H1 (cell line): ENCODE results near the gene ISG15. TPM values are rescaled to one million over a fixed set of nuclear protein-coding genes. Genes with fewer than 3 reads are reported as not detected.

Experiments
- CTCF ChIA-PET: fragments of 300-600 bp; sonication (Branson Sonifier 250); formaldehyde crosslinking; loops from one replicate; lab custom pipeline; 2021; ENCODE audit not compliant: partially characterized antibody; lab: Charles Lee
- POLR2A ChIA-PET: fragments of 300-600 bp; sonication (Branson Sonifier 250); formaldehyde crosslinking; loops from one replicate; lab custom pipeline; 2021; ENCODE audit warnings: inconsistent platforms; ENCODE audit not compliant: partially characterized antibody; lab: Charles Lee
- DNase-seq, 2 experiments: peaks; one replicate each; pipeline versions ENCODE4 v3.0.0 to v3.0.0-alpha.2; 2010 to 2022; ENCODE audit warnings: low spot score in 2 of 2, low read depth in 1 of 2, mixed read lengths in 1 of 2
- FAIRE-seq: peaks from 2 replicates; lab custom pipeline; 2011; peaks lifted over from hg19 to GRCh38; lab: Jason Lieb, UNC
- H2AFZ ChIP-seq: 2 replicates; pipeline ENCODE4 v1.8.1; 2012; ENCODE audit warnings: low read length, inconsistent platforms
- H2AK5ac ChIP-seq: 2 replicates; pipeline ENCODE4 v1.6.1; 2013; ENCODE audit warnings: low read depth, low read length
- H2BK120ac ChIP-seq: replicated peaks from 2 replicates; pipeline ENCODE3; 2013; ENCODE audit warnings: low read depth, low read length, inconsistent platforms
- H2BK12ac ChIP-seq: 2 replicates; pipeline ENCODE4 v1.6.1; 2013; ENCODE audit warnings: low read depth, low read length
- H2BK15ac ChIP-seq: 2 replicates; pipeline ENCODE4 v1.6.1; 2013; ENCODE audit warnings: low read length
- H2BK20ac ChIP-seq: 2 replicates; pipeline ENCODE4 v1.6.1; 2013; ENCODE audit warnings: low read length
- H2BK5ac ChIP-seq: 2 replicates; pipeline ENCODE4 v1.6.1; 2013; ENCODE audit warnings: low read depth, low read length
- H3K14ac ChIP-seq: 2 replicates; pipeline ENCODE4 v1.6.1; 2013; ENCODE audit warnings: inconsistent platforms; ENCODE audit not compliant: insufficient read length
- H3K18ac ChIP-seq: 2 replicates; pipeline ENCODE4 v1.6.1; 2013; ENCODE audit warnings: low read length; ENCODE audit errors: extremely low read depth
- H3K23ac ChIP-seq: 2 replicates; pipeline ENCODE4 v1.6.1; 2013; ENCODE audit warnings: inconsistent platforms; ENCODE audit not compliant: insufficient read length
- H3K23me2 ChIP-seq: 2 replicates; pipeline ENCODE4 v1.6.1; 2013; ENCODE audit warnings: low read depth, low read length
- H3K27ac ChIP-seq: 2 replicates; pipeline ENCODE4 v1.6.1; 2011; ENCODE audit warnings: low read depth, low read length, inconsistent platforms
- H3K27me3 ChIP-seq, 4 experiments: replicated peaks in 1 of 4; 1 replicate in 1 of 4; 2 replicates in 3 of 4; pipeline versions ENCODE4 v1.6.1 to v1.8.1; 2011 to 2013; ENCODE audit warnings: low read length in 3 of 4, mild to moderate bottlenecking in 3 of 4, inconsistent platforms in 2 of 4, mixed read lengths in 2 of 4, moderate library complexity in 1 of 4; ENCODE audit not compliant: control insufficient read depth in 3 of 4, insufficient read depth in 3 of 4; ENCODE audit errors: extremely low read depth in 1 of 4
- H3K36me3 ChIP-seq, 4 experiments: 2 replicates each; pipeline versions ENCODE4 v1.6.1 to v1.8.1; 2011 to 2013; ENCODE audit warnings: mild to moderate bottlenecking in 4 of 4, low read length in 3 of 4, moderate library complexity in 2 of 4, control low read depth in 1 of 4, inconsistent platforms in 1 of 4; ENCODE audit not compliant: insufficient read depth in 4 of 4, control insufficient read depth in 2 of 4
- H3K4ac ChIP-seq: replicated peaks from 2 replicates; pipeline ENCODE3; 2013; ENCODE audit warnings: low read length, low read depth, mixed read lengths, inconsistent platforms; ENCODE audit not compliant: insufficient read length
- H3K4me1 ChIP-seq, 4 experiments: replicated peaks in 1 of 4; 1 replicate in 1 of 4; 2 replicates in 3 of 4; pipeline versions ENCODE4 v1.6.1 to v1.8.1; 2011 to 2013; ENCODE audit warnings: low read length in 3 of 4, inconsistent platforms in 2 of 4, mixed read lengths in 1 of 4; ENCODE audit not compliant: insufficient read depth in 4 of 4, control insufficient read depth in 3 of 4
- H3K4me2 ChIP-seq, 2 experiments: 2 replicates each; pipeline versions ENCODE4 v1.6.1 to v1.8.1; 2011 to 2013; ENCODE audit warnings: low read depth in 2 of 2, low read length in 2 of 2, control low read depth in 1 of 2, inconsistent platforms in 1 of 2, mild to moderate bottlenecking in 1 of 2; ENCODE audit not compliant: insufficient read depth in 1 of 2
- H3K4me3 ChIP-seq, 4 experiments: fragments of 200-600, 300-600 bp in 1 of 4; sonication (generic), shearing (Covaris generic), sonication (Bioruptor Twin) in 1 of 4; 2 replicates each; pipeline versions ENCODE4 v1.5.1 to v1.8.1; 2011 to 2016; ENCODE audit warnings: low read length in 4 of 4, low read depth in 3 of 4, control low read depth in 2 of 4, inconsistent platforms in 2 of 4, mild to moderate bottlenecking in 2 of 4, mixed read lengths in 1 of 4, moderate library complexity in 1 of 4; ENCODE audit not compliant: insufficient read depth in 2 of 4; ENCODE audit errors: extremely low read depth in 1 of 4
- H3K56ac ChIP-seq: replicated peaks from 2 replicates; pipeline ENCODE3; 2013; ENCODE audit warnings: low read depth, mild to moderate bottlenecking, mixed read lengths, low read length, inconsistent platforms; ENCODE audit not compliant: insufficient read length
- H3K79me1 ChIP-seq: 2 replicates; pipeline ENCODE4 v1.6.1; 2013; ENCODE audit warnings: low read depth, low read length, control low read depth
- H3K79me2 ChIP-seq, 2 experiments: 2 replicates each; pipeline versions ENCODE4 v1.6.1 to v1.8.1; 2012 to 2013; ENCODE audit warnings: low read length in 2 of 2, mild to moderate bottlenecking in 2 of 2, inconsistent platforms in 1 of 2; ENCODE audit not compliant: insufficient read depth in 2 of 2, control insufficient read depth in 1 of 2
- H3K9ac ChIP-seq, 4 experiments: replicated peaks in 1 of 4; 1 replicate in 1 of 4; 2 replicates in 3 of 4; pipeline versions ENCODE4 v1.6.1 to v1.8.1; 2011 to 2013; ENCODE audit warnings: low read depth in 3 of 4, low read length in 3 of 4, control low read depth in 2 of 4, mild to moderate bottlenecking in 2 of 4, moderate library complexity in 2 of 4, inconsistent platforms in 1 of 4; ENCODE audit errors: extremely low read depth in 1 of 4
- H3K9me3 ChIP-seq, 2 experiments: 2 replicates each; pipeline versions ENCODE4 v1.6.1 to v1.8.1; 2012 to 2013; ENCODE audit warnings: mild to moderate bottlenecking in 2 of 2, moderate library complexity in 2 of 2, control low read depth in 1 of 2, inconsistent platforms in 1 of 2, low read depth in 1 of 2, low read length in 1 of 2, mixed read lengths in 1 of 2; ENCODE audit not compliant: insufficient read depth in 2 of 2
- H4K20me1 ChIP-seq, 2 experiments: replicated peaks in 1 of 2; 2 replicates each; pipeline versions ENCODE3 to v1.8.1; 2011 to 2013; ENCODE audit warnings: inconsistent platforms in 2 of 2, low read length in 2 of 2, mild to moderate bottlenecking in 1 of 2; ENCODE audit not compliant: insufficient read depth in 2 of 2, control insufficient read depth in 1 of 2
- H4K5ac ChIP-seq: 2 replicates; pipeline ENCODE4 v1.6.1; 2013; ENCODE audit warnings: low read length, low read depth, mixed read lengths, inconsistent platforms; ENCODE audit not compliant: insufficient read length
- H4K8ac ChIP-seq: 2 replicates; pipeline ENCODE4 v1.8.0; 2013; ENCODE audit warnings: mild to moderate bottlenecking, moderate library complexity, low read length, inconsistent platforms; ENCODE audit not compliant: insufficient read depth; ENCODE audit errors: extremely low read depth
- H4K91ac ChIP-seq: replicated peaks from 2 replicates; pipeline ENCODE3; 2013; ENCODE audit warnings: low read length, mixed read lengths, inconsistent platforms; ENCODE audit not compliant: insufficient read length
- BACH1 ChIP-seq: IDR thresholded peaks from 2 replicates; pipeline ENCODE4 v1.6.1; 2012; ENCODE audit warnings: low read length, improper control_type of control experiment
- BCL11A ChIP-seq, 2 experiments: IDR thresholded peaks; one replicate each; pipeline ENCODE4 v1.6.1; 2011; ENCODE audit warnings: low read depth in 2 of 2, low read length in 2 of 2, mild to moderate bottlenecking in 2 of 2
- E2F6 ChIP-seq: IDR thresholded peaks from 2 replicates; pipeline ENCODE4 v1.6.1; 2012; ENCODE audit warnings: inconsistent platforms
- POLR2A ChIP-seq, 2 experiments: IDR thresholded peaks; 1 replicate in 1 of 2; 2 replicates in 1 of 2; pipeline ENCODE4 v1.6.1; 2011; ENCODE audit warnings: low read depth in 2 of 2, low read length in 2 of 2, mild to moderate bottlenecking in 2 of 2; ENCODE audit errors: control extremely low read depth in 1 of 2
- SP4 ChIP-seq: IDR thresholded peaks from 2 replicates; pipeline ENCODE4 v1.6.1; 2012; ENCODE audit warnings: low read length, inconsistent platforms
- TCF12 ChIP-seq: IDR thresholded peaks from 2 replicates; pipeline ENCODE4 v1.6.1; 2011; ENCODE audit warnings: low read depth, mild to moderate bottlenecking, low read length
- YY1 ChIP-seq: IDR thresholded peaks from 2 replicates; pipeline ENCODE4 v1.6.1; 2011; ENCODE audit warnings: low read depth, mild to moderate bottlenecking, low read length
- WGBS, 2 experiments: shearing (Covaris generic) in 1 of 2; methylation state at CpG; one replicate each; pipeline versions ENCODE4 v1.1.6 to v1.1.7; 2013 to 2015; ENCODE audit warnings: low lambda C conversion rate in 2 of 2, mixed read lengths in 2 of 2, inconsistent platforms in 1 of 2, low coverage in 1 of 2, missing lambda C conversion rate in 1 of 2; ENCODE audit not compliant: insufficient replicate concordance in 2 of 2, insufficient coverage in 1 of 2, insufficient read length in 1 of 2; ENCODE audit errors: extremely low coverage in 1 of 2, missing lambda C conversion rate in 1 of 2; 5-methylcytosine and 5-hydroxymethylcytosine counted together
- polyA plus RNA-seq, 7 experiments: library from polyadenylated mRNA; depleted of rRNA in 3 of 7; stranded (reverse) in 5 of 7; unstranded in 2 of 7; fragments of >200 nt in 5 of 7; fragments of 200-250 nt in 2 of 7; gene quantifications; 1 replicate in 5 of 7; 2 replicates in 1 of 7; 4 replicates in 1 of 7; pipeline versions ENCODE4 v1.2.1 to v1.2.3, GENCODE V29; 2011 to 2013; ENCODE audit warnings: missing spikeins in 2 of 7, mixed read lengths in 2 of 7
- total RNA-seq: library from RNA; stranded (reverse); fragmentation: NEBNext Ultra II Directional; extraction: Animal tissue kit (Norgen Biotek cat#: 25700); gene quantifications from 2 replicates; pipeline ENCODE4 v1.2.1, GENCODE V29; 2021

ISG15 gene
- total and polyA plus RNA-seq, 2 of the 8 experiments (the other 6 are each of a cell fraction or from before 2014, with no cell fraction given): 29.3 to 121 TPM

- peak overlapping the region in 1 of 2 experiments; percentile 56; a peak in 1 of 4 replicates for H3K4me2 ChIP-seq
- POLR2A ChIA-PET: interaction anchor here (1.0 to 2.6 kb wide), 6 partner anchors 15 to 58 kb away, joined by 3 to 20 read pairs (median 4); partner anchors contain the start of gene PERM1
- no peak overlapping the region for H3K23ac ChIP-seq
Observed at GRCh38 chr1:996851-997712, 16.2 kb upstream of the ISG15 start.

More at GRCh38 chr1:996851-997712, 16.2 kb upstream of the ISG15 start:
- Histone ChIP-seq H3K4ac (no peak overlapping the region), H3K9me3 (no peaks in the 10 kb centered on the region; a peak in 1 of 4 replicates), H2AK5ac (no peak overlapping the region), H3K56ac (no peak overlapping the region), H3K4me1 (peaks cover 0 to 22% (median 12%) of the 10 kb centered on the region in 4 experiments; a peak in 6 of 7 replicates), H2BK120ac (no peak overlapping the region), H4K20me1 (peaks cover 0 to 6% of the 10 kb centered on the region in 2 experiments), H3K27me3 (peaks cover 47 to 79% (median 67%) of the 10 kb centered on the region in 4 experiments), H3K14ac (no peak overlapping the region), H2AFZ (no peak overlapping the region), H2BK12ac (no peak overlapping the region), H3K23me2 (peaks cover 13% of the 10 kb centered on the region; the same call in 1 of the 2 replicates), H3K79me2 (no peaks in the 10 kb centered on the region), H4K91ac (no peak overlapping the region), H2BK15ac (no peak overlapping the region), H3K27ac (no peak overlapping the region), H2BK20ac (no peak overlapping the region), H4K5ac (no peak overlapping the region), H3K4me3 (peak overlapping the region in 1 of 4 experiments; percentile 77; a peak in 1 of 8 replicates), H3K9ac (no peak overlapping the region), H2BK5ac (no peak overlapping the region), H3K18ac (no peak overlapping the region; the same call in 1 of the 2 replicates), H3K36me3 (peaks cover 0 to 18% (median 0%) of the 10 kb centered on the region in 4 experiments; a peak in 1 of 8 replicates), H3K79me1 (no peaks in the 10 kb centered on the region), H4K8ac (peak overlapping the region; percentile 79)
- no peak for FAIRE-seq
- TF ChIP-seq BACH1: no peak
- no peak for TF ChIP-seq TCF12
- TF ChIP-seq POLR2A (IDR thresholded peaks at IDR 0.05; ENCODE audit: control extremely low read depth in 1 of 2, low read depth in 2 of 2, low read length in 2 of 2): no peak
- TF ChIP-seq BCL11A (IDR thresholded peaks at IDR 0.05; ENCODE audit: low read depth in 2 of 2, low read length in 2 of 2): no peak
- TF ChIP-seq YY1: no peak
- TF ChIP-seq E2F6: peak; percentile 53; the same call in 1 of the 2 replicates
- TF ChIP-seq SP4: no peak
- CTCF ChIA-PET: interaction anchor here (0.6 to 3.6 kb wide), 10 partner anchors 10 to 83 kb away, joined by 3 to 40 read pairs (median 4); partner anchors contain the start of genes AGRN and PERM1
- DNase-seq: no peak
- 66% methylated on average over 13 of the region's 24 CpGs; no CpG with 5 or more reads in 1 of the 2 experiments for WGBS, 2 experiments
